ENCODE data around the gene RSPH1. TPM values are rescaled to one million over a fixed set of nuclear protein-coding genes. Genes with fewer than 3 reads are reported as not detected.

Gene RSPH1
- total RNA-seq, 1 donor from 2014 or later: 0.42 TPM

- no peak overlapping the region for H3K27ac Mint-ChIP-seq
- TF ChIP-seq CTCF (IDR thresholded peaks at IDR 0.05; ENCODE audit: unreplicated experiment): no peak
- no peaks in the 10 kb centered on the region for H3K36me3 Mint-ChIP-seq
- H3K4me3 Mint-ChIP-seq: no peak overlapping the region
- H3K4me1 Mint-ChIP-seq: peaks cover 17% of the 10 kb centered on the region
- no peaks in the 10 kb centered on the region for H3K9me3 Mint-ChIP-seq
- no peaks in the 10 kb centered on the region for H3K27me3 Mint-ChIP-seq (ENCODE audit: low read depth)
- DNase-seq (ENCODE audit: low spot score in 2 of 2, unreplicated experiment in 2 of 2): no peak
These were observed 13.2 kb upstream of the RSPH1 start for GRCh38 chr21:42509244-42509643.

- TF ChIP-seq CTCF (IDR thresholded peaks at IDR 0.05; ENCODE audit: unreplicated experiment): no peak
- Mint-ChIP-seq H3K27ac (no peak overlapping the region), H3K27me3 (ENCODE audit: low read depth) (no peaks in the 10 kb centered on the region), H3K4me1 (peaks cover 17% of the 10 kb centered on the region), H3K4me3 (no peak overlapping the region), H3K9me3 (no peaks in the 10 kb centered on the region), H3K36me3 (no peaks in the 10 kb centered on the region)
- no peak for DNase-seq (ENCODE audit: low spot score in 2 of 2, unreplicated experiment in 2 of 2)
These were observed 12.3 kb upstream of the RSPH1 start for GRCh38 chr21:42508371-42508770.

GRCh38 chr21:42507418-42507817 lies 11.4 kb upstream of the RSPH1 start:
- TF ChIP-seq CTCF (IDR thresholded peaks at IDR 0.05; ENCODE audit: unreplicated experiment): no peak
- no peak overlapping the region for H3K27ac Mint-ChIP-seq
- peaks cover 10% of the 10 kb centered on the region for H3K4me1 Mint-ChIP-seq
- no peak for DNase-seq (ENCODE audit: low spot score in 2 of 2, unreplicated experiment in 2 of 2)
- H3K9me3 Mint-ChIP-seq: no peaks in the 10 kb centered on the region
- no peaks in the 10 kb centered on the region for H3K36me3 Mint-ChIP-seq
- no peak overlapping the region for H3K4me3 Mint-ChIP-seq
- H3K27me3 Mint-ChIP-seq (ENCODE audit: low read depth): no peaks in the 10 kb centered on the region

- no peak for DNase-seq (ENCODE audit: low spot score in 2 of 2, unreplicated experiment in 2 of 2)
- no peak overlapping the region for H3K4me3 Mint-ChIP-seq
- no peaks in the 10 kb centered on the region for H3K36me3 Mint-ChIP-seq
- peaks cover 7% of the 10 kb centered on the region for H3K4me1 Mint-ChIP-seq
- TF ChIP-seq CTCF (IDR thresholded peaks at IDR 0.05; ENCODE audit: unreplicated experiment): no peak
- H3K27me3 Mint-ChIP-seq (ENCODE audit: low read depth): no peaks in the 10 kb centered on the region
- H3K9me3 Mint-ChIP-seq: no peaks in the 10 kb centered on the region
- H3K27ac Mint-ChIP-seq: no peak overlapping the region
These were observed 9.2 kb upstream of the RSPH1 start for GRCh38 chr21:42505090-42505726.

GRCh38 chr21:42503711-42504110 lies 7.7 kb upstream of the RSPH1 start:
- no peaks in the 10 kb centered on the region for H3K36me3 Mint-ChIP-seq
- DNase-seq (ENCODE audit: low spot score in 2 of 2, unreplicated experiment in 2 of 2): no peak
- no peaks in the 10 kb centered on the region for H3K4me1 Mint-ChIP-seq
- H3K27me3 Mint-ChIP-seq (ENCODE audit: low read depth): no peaks in the 10 kb centered on the region
- H3K4me3 Mint-ChIP-seq: no peak overlapping the region
- TF ChIP-seq CTCF (IDR thresholded peaks at IDR 0.05; ENCODE audit: unreplicated experiment): no peak
- H3K9me3 Mint-ChIP-seq: no peaks in the 10 kb centered on the region
- H3K27ac Mint-ChIP-seq: no peak overlapping the region

- H3K9me3 Mint-ChIP-seq: no peaks in the 10 kb centered on the region
- no peak overlapping the region for H3K27ac Mint-ChIP-seq
- H3K36me3 Mint-ChIP-seq: no peaks in the 10 kb centered on the region
These were observed 4.7 kb upstream of the RSPH1 start for GRCh38 chr21:42500736-42501135.

More at GRCh38 chr21:42500736-42501135, 4.7 kb upstream of the RSPH1 start:
- Mint-ChIP-seq H3K27me3 (ENCODE audit: low read depth) (peaks cover 3% of the 10 kb centered on the region), H3K4me1 (peaks cover 11% of the 10 kb centered on the region), H3K4me3 (no peak overlapping the region)
- no peak for DNase-seq (ENCODE audit: low spot score in 2 of 2, unreplicated experiment in 2 of 2)
- no peak for TF ChIP-seq CTCF (IDR thresholded peaks at IDR 0.05; ENCODE audit: unreplicated experiment)
